Stimulated activated naive CD8-positive, alpha-beta T cell treated with anti-CD3 and anti-CD28 coated beads, Interleukin-15, Interleukin-2, amounts not matched to agents 100 U/mL and 50 U/mL, for 24 hours (primary cell): ENCODE measurements around the gene FXYD2.
"Not testable (repeated sequence)": the region's sequence is repeated elsewhere in the genome, so short reads cannot be mapped to it uniquely, and the experiment has no call there.

Experiments
- ATAC-seq: fragments of 150-1000 bp; cut with Tn5 transposase; one replicate; pipeline ENCODE4 v1.10.0; 2021
- DNase-seq: peaks from one replicate; pipeline ENCODE4 v3.0.0; 2021

The FXYD2 gene

DNA sequence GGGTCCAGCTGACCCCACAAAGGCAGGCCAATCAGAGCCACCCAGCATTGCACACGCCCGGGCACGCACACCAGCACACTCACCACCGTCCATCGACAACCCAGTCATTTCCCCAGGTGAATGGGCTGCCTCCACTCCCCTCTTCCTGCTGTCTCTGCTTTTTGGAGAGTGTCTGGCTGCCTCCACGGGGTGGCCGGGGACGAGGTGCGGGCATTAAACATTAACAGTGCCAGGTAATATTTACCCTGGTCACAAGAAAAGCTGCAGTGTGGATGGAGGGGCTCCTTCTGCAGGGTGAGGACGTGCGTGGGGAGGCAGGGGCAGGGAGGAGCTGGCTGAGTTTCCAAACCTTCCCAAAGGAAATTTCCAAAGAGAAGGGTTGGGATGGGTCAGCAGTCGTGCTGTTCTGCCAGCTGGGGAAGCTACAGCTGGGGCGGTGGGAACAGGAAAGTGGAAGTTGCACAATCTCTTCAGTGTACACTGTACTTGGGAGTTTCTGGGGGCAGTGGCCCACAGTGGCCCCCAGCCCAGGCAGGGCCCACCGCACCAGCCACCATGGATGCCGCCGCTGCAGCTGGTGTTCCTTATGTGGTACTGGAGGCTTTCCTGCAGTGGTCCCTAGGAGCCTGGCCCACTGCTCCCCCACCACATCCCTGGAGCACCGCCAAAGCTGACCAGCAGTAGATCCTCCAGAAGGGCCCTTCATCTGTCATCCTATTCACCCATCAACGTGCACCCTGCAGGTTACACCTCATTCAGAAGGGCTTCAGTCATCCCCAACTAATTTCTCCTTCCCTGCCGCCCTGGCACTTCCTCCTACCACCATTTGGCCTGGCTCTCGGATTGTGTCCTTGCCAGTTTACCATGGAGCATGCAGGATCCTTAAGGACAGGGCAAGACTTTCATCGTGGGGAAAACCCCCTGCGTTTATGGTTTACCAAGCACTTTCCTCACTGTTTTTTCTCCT is at the start of gene FXYD2:
TSS of gene FXYD2 (minus strand) at position 174 of the 967 bp plus-strand sequence. CDS start at position 108, 66 bp downstream.
- no peak for ATAC-seq
- peak; percentile 14 for DNase-seq

DNA sequence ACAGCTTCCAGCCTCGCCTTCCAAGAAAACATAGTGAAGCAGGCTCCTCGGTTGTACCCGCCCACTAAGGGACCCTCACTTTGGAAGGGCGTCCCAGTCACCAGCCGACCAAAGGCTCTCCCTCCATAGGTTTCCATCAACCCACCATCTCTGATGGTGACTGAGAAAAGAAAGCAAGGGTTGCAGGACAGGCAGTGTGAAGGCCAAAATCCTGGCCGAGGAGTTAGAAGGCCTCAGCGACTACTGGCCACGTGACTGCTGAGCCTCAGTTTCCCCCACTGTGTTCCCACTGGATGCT is 49.2 kb upstream of the FXYD2 start:
- ATAC-seq: no peak
- DNase-seq: no peak

DNA sequence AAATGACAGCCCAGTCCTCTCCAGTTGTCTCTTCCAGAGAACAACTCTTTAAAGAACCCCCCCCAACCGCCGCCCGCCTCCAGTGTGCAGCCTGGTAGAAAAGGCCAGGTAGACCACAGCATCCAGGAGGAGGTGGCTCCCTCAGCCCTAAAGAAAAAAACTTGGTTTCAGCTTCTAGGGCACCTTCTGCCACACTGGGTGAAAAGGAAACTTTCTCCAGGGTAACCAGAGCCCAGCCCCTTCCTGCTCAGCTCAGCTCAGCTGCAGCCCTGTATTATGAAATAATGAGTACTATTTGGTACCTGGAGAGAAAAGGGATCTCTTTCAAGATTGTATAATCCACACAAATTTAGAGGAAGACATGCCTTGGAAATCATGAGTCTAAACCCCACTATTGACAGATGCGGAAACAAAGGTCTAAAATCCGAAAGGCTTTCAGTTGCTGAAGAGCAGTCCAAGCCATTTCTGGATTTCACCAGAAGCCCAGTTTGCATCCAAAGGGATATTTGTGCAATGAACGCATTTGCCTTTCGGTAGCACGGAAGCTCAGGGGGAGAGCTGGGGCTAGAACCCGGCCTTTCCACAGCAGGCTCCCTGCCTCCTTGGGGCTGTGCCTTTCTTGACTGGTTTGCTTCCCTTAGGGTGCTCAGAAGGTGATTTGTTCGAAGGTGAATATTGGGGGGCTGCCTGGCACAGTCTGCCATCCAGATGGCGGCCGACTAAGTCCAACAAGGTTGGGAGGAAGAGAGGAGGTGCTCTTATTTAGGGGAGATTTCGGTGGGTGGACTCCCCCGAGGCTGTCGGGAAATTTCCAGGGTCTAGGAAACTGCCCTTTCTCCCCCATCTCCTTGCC is 48.7 kb upstream of the FXYD2 start:
- DNase-seq (no peak), ATAC-seq (no peak)

DNA sequence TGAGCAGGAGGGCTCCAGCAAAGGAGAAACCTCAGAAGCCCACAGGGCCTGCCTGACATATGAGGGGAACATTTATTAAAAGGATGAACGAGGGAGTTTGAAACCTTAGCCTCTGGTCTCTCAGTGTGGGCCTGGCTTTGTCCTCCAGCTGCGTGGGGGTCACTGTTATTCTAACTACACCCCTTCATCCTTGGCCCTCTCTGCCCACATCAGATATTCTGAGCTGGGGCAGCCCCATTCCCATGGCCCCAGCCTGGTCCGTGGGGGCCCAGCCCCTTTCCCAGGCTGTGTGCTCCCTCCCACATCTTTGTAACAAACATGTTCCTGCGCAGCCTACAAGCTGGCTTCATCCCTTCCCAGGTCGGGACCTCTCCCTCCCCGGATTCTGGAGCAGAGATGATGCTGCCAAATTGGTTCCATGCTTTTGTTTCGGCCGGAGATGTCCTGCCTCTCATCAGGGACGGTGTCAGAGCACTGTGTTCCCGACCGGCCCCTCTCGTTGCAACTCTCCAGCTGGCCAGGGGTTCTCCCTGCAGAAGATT is 47.9 kb upstream of the FXYD2 start:
- ATAC-seq (no peak), DNase-seq (no peak)

DNA sequence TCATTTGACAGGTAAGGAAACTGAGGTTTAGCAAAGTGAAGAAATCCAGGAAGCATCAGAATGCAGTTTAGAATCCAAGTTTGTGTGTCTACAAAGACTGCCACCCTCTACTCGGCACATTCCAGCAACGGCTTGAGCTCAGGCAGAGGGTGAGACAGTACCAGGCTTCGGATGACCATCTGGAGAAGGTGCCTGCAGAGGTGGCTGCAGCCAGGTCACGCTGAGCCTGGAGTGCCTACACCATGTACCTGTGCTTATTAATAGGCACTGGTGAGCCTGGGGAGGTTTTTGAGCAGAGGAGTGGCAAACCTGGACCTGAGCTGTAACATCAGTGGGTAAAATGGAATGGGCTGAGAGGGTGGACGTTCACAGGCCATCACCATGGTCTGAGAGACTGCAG is 47.2 kb upstream of the FXYD2 start:
- DNase-seq: no peak
- no peak for ATAC-seq

DNA sequence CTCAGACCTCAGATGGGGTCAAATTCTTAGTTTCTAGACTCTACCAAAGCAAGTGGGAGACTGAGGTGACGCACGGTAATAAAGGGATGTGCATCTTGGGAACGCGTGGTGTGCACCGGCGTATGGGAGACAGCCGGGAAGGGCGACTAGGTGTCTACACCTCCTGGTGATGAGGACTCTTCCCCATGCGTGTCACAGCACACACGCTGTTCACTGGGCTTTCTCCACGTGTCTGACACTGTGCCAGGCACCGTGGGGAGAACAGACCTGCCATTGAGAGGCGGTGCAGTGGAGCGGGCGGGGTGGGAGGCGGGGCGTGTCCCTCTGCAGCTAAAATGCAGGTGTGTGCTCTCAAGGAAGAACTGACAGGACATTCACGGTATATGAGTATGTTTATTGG is 46.6 kb upstream of the FXYD2 start:
- no peak for DNase-seq
- ATAC-seq: no peak

DNA sequence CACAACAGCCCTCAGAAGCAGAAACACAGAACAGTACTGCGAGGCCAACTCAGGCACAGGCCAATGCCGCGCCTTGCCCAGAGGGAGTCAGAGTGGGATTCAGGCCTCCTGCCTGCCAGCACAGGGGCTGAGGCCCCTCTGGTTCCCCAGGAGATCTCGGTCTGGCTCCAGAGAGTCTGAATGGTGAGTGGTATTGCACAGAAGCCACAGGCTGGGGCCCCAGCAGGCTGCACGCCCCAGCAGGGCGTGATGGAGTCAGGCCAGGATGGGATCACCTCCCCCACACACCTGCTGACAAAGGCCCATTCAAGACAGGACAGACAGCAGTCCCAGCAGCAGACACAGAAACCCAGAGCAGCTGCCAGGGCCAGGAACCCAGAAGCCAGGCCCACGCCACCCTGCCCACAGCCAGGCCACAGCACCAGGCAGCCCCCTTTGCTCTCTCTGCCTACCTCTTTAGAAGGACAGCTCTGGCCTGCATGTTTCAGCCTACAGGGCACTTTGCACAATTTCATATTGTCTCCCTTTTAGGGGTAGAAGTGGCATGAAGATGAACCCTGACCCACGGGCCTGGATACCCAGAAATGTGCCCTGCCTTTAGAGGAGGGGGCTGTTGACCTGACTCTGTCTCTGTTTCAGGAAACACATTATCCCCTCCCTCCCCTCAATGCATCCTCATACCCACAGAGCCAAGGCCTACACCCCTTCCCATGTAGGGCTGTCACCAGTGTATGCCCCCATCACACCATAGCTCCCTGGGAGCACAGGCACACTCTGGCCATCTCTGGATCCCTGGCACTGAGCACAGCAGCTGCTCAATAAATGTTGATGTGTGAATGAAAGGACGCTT is 45.8 kb upstream of the FXYD2 start:
- DNase-seq (no peak), ATAC-seq (no peak)

DNA sequence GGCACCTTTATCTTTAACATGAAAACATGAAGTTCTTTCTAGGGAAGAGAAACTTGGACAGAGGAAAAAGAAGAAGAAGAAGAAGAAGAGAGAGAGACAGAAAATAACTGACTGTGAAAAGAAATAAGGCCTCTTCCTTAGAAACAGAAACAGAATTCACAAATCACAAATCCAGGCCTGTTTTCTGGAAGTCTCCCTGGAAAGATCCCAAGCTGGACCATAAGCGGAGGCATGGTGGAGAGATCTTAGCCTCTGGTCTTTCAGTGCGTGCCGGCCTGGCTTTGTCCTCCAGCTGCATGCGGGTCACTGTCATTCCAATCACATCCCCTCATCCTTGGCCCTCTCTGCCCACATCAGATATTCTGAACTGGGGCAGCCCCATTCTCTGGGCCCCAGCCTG is 45.1 kb upstream of the FXYD2 start:
- DNase-seq (no peak), ATAC-seq (no peak)

DNA sequence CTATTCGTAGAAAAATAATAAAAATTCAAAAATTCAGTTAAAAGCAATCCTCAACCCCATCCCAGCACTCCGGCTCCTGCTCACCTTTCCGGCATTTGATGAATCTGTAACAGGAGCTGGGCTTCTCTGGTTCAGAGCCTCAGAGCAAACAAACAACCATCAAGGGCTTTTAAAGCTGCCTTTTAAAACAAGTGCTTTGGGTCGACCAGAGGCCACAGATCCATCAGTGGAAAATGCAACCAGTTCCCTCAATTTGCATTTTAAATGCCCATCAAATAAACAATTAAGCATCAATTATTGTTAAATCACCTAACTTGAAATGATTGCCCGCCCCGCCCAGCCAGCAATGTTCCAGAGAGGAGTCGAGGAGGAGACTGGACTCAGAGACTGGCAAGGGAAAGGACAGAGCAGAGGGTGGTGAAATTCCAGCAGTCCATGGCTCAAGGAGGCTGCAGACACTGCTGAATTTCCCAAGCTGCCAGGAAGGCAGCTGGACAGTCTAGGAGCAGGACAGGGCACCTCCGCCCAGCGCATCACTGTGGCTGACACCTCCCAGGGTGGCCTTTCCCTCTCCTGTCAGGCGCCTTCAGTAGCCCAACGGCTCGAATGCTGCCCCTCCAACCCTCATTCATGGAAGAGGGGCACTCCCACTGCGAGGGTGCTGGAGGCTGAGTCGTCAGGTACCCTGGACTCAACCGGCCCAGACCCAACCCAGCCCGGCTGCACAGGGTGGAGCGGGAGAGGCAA is 44.4 kb upstream of the FXYD2 start:
- no peak for DNase-seq
- no peak for ATAC-seq

DNA sequence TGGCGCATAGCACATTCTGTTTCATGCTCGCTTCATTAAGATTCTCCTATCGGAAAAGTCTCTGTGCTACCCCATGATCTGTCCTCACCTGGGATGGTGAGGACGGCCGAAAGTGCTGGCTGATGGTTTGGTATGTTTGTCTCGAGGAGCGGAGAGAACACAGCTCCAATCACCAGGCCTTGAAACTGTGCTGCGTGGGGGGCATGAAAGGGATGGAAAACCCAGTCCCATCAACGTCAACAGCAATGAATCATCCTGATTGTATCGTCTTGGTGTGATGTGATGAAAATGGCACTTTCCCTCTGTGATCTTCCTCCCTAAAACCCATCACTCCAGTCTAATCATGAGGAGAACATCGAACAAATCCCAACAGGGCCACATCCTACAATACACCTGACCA is 43.5 kb upstream of the FXYD2 start:
- no peak for ATAC-seq
- no peak for DNase-seq

DNA sequence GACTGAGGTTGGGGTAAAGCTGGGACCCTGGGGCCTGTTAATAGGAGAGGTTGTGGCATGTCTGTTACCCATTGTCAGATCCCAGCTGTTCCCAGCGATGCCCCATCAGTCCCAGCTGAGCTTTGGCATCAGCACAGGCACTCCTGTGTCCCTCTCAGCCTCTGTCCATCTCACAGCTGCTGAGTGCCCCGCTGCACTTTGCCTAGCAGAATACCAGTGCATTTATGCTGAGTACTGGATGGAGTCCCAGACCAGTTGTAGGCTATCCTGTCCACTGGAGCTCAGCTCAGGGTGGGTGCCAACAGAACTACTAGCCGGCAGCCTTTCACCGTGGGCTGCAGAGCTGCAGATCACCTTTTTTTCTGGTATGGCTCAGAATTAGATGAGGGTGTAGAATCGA is 42.0 kb upstream of the FXYD2 start:
- ATAC-seq (no peak), DNase-seq (no peak)

DNA sequence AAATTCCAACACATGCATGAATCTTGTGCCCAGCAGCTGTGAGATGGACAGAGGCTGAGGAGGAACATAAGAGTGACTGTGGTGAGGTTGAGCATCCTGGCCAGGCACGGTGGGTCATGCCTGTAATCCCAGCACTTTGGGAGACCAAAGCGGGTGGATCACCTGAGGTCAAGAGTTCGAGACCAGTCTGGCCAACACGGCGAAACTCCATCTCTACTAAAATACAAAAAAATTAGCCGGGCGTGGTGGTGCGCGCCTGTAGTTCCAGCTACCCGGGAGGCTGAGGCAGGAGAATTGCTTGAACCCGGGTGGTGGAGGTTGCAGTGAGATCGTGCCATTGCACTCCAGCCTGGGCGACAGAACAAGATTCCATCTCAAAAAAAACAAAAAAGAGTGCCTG is 41.0 kb upstream of the FXYD2 start:
- DNase-seq, ATAC-seq: not testable (repeated sequence)

DNA sequence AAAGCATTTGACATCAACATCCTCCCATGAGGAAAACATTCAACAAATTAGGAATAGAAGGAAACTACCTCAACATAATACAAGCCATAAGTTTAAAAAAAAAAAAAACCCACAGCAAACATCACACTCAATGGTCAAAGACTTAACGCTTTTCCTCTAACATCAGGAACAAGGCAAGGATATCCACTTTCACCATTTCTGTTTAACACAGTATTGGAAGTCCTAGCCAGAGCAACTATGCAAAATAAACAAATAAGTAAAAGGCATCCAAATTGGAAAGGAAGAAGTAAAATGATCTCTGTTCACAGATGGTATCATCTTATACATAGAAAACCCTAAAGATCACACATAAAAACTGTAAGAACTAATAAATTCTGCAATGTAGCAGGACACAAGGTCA is 38.8 kb upstream of the FXYD2 start:
- DNase-seq: no peak
- ATAC-seq: no peak

DNA sequence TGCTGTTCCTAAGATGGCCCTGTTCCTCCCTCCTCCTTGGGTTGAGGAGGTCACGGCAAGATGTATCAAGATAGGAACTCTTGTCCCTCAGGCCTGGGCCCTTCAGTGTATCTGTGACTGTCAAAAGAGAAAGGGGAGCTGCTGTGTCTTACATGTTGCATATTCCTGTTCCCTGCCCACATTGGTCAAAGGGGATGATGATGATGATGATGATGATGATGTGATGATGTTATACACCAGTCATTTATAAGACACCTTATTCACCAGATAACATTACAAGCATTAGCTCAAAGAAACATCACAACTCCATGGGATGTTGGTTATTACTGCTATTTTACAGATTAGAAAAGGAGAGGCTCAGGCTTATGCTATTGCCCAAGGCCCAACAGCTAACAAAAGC is 38.2 kb upstream of the FXYD2 start:
- ATAC-seq (no peak), DNase-seq (no peak)

DNA sequence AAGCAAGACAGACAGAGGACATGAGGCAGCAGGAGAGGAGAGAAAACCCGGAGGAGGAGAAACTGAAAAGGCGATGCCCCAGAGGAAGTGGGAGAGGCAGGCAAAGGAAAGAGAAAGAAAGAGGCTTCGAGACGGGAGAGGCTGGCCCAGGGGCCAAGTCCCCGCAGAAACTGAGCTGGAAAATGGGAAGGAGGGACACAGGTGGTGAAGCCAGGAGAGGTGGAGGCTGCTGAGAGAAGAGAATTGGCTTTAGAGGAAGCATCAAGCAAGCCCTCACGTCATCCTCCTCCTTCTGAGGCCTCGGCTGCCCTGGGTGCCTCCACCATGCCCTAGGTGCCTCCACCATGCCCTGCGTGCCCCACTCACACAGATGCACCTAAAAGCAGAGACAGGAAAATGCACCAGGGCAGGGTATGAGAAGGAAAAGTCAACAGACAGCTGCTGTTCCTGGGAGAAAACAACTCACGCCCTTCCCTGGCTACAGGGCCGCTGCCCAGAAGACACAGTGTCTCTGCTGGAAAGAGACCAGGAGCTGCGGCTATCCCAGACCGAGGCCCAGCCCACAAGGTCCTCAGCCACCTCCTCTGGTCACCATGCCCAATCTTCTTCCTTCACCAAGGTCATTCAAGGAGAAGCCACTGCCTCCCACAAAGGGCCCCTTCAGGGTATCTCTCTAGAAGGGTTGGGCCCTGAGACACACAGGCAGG is 37.6 kb upstream of the FXYD2 start:
- ATAC-seq (no peak), DNase-seq (no peak)

DNA sequence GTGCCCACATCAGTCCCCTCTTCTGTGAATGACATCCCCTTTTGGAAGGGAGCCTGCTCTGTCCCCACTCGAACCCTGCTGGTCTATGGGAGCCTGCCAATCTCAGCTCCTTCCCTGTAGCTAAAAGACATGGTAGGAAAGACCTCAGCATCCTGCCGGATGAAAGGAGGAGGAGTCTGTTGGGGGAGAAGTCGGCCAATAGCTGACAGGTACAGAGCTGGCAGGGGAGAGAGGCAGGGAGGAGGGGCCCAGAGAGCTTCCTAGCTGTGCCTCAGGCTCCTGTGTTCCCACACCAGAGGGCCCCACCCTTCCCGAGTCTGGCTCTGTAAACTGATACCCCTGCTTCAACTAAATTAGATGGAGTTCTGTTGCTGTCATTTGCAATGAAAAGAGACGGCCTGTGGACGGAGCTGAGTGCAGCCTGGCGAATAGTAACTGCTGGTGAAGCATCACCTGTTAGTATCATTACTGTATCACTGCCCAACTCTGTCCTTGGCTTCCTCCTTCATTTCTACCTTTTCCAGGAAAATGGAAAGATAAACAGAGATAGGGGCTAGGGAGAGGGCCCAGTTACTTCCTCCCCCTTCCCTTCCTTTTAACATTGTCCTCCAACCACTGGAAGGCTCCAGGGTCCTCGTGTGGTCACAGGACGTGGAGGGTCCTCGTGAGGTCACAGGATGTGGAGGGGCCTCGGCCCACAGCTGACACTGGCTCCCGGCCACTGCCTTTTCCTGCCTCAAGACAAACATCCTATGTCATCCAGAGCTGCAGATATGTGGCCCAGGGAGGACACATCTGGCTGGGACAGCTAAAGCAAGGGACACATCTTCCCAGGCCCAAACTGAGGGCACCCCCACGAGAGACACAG is 36.8 kb upstream of the FXYD2 start:
- no peak for ATAC-seq
- no peak for DNase-seq

DNA sequence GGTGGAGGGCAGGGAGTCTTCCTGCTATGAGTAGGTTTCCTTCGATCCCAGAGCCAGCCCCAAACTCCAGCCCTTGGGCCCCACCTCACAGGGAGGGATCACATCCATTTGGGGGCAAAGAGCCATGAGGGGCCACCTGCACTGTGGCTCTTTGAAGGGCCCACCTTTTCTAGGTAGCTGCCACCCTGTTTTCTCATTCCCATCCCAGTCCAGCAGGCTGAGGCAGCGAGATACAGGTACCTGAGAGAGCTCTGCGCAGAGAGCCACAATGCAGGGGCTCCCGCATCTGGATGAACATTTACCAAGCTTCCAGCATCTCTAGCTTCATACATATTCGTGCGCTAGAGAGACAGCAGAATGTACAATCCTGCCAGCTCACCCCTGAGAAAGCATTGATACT is 35.6 kb upstream of the FXYD2 start:
- no peak for ATAC-seq
- DNase-seq: no peak

DNA sequence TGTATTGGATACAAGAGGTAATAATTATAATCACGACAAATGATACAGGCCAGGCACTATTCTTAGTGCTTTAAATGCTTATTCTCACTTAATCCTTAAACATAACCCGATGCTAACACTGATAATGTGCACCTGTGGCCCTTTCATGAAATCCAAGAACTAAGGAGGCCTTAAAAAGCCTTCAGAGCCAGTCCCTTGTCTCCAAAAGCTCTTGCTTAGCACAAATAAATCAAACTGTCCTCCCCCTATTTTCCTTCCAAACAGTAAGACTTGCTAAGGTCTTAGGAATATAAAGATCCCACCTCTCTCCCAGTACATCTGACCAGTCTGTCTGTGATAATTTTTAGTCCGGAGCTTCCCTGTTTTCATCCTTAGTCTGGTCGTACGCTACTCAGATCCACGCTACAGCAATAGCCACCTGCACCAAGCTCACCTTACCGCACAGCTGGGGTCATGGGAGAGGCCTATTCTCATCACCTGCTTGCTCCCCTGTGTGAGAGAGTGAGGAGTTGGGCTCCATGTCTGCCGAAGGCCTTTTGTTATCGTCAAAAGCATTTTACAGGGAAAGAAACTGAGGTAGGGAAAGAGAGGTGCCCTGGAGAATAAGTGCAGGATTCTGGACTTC is 35.1 kb upstream of the FXYD2 start:
- ATAC-seq (no peak), DNase-seq (no peak)

DNA sequence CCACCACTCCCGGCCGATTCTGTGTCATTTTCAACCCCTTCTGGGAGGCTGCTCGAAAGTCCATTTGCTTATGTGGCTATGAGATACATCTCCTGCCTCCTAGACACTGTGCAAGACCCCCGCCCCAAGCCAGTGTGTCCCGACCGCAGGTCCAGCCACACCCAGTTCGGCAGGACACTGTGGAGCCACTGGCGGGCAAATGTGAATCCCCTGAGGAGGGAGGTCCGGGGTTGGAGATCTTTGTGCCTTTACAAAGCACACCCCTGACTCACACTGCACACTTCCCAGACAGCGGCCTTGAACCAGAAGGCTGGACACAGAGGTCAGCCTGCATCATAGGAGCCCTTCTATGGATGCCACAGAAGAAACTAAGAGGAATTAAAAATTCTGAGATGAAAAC is 34.5 kb upstream of the FXYD2 start:
- DNase-seq: no peak
- no peak for ATAC-seq
